SJSA1 (cell line): Measurements from ENCODE around the gene C6orf136. TPM values are rescaled to one million over a fixed set of nuclear protein-coding genes. Genes with fewer than 3 reads are reported as not detected.
A peak's percentile ranks its signal among the peaks of the same experiment; 100 is the strongest.

Source experiments
- DNase-seq, 2 experiments: peaks; one replicate each; pipeline ENCODE4 v3.0.0-alpha.2; 2015 to 2020; ENCODE audit warnings: low spot score in 2 of 2, low read depth in 1 of 2
- H3K27ac ChIP-seq: fragments of 250-450 bp; sonication (Bioruptor Pico); 2 replicates; pipeline ENCODE4 v1.5.1; 2020; ENCODE audit warnings: mild to moderate bottlenecking, moderate library complexity
- H3K27me3 ChIP-seq: fragments of 250-450 bp; sonication (Bioruptor Pico); replicated peaks from 2 replicates; pipeline ENCODE4 v1.5.1; 2020; ENCODE audit warnings: mild to moderate bottlenecking, moderate library complexity
- H3K36me3 ChIP-seq: fragments of 250-450 bp; sonication (Bioruptor Pico); 2 replicates; pipeline ENCODE4 v1.5.1; 2020; ENCODE audit warnings: mild to moderate bottlenecking
- H3K4me1 ChIP-seq: fragments of 250-450 bp; sonication (Bioruptor Pico); replicated peaks from 2 replicates; pipeline ENCODE4 v1.6.1; 2021; ENCODE audit warnings: mild to moderate bottlenecking
- H3K4me3 ChIP-seq: fragments of 250-450 bp; sonication (Bioruptor Pico); 2 replicates; pipeline ENCODE4 v1.5.1; 2020; ENCODE audit warnings: mild to moderate bottlenecking
- H3K9me3 ChIP-seq: fragments of 250-450 bp; sonication (Bioruptor Pico); replicated peaks from 2 replicates; pipeline ENCODE4 v1.5.1; 2020; ENCODE audit warnings: mild to moderate bottlenecking
- total RNA-seq: library from RNA; depleted of rRNA; stranded (reverse); fragments of >200 nt; shearing (Covaris generic); gene quantifications from 2 replicates; pipeline ENCODE4 v1.2.3, GENCODE V29; 2014

C6orf136 gene
- total RNA-seq, 1 experiment from 2014 or later: 4.9 TPM

DNA sequence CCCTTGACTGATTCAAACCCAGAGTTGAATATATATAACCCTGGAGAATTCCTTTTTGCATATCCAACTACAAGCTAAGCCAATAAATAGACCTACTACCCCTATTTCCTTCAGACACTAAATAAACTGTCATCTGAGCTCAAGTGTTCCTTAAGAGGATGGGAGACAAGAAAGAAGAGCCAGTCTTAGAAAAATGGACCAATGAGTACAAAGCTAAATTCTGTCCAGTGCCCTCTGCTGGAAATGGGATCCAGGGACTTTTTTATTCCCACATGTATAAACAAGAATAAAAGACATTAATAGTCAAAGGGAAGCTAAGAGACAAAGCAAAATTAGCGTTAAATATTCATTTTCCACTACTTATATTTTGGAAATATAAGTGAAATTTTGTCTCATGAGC, 34.7 kb upstream of the C6orf136 start:
- Histone ChIP-seq H3K4me3 (no peak overlapping the region), H3K27ac (no peak overlapping the region), H3K27me3 (no peaks in the 10 kb centered on the region), H3K4me1 (peaks cover 38% of the 10 kb centered on the region), H3K9me3 (no peaks in the 10 kb centered on the region), H3K36me3 (peaks cover 86% of the 10 kb centered on the region)
- peak in 1 of 2 experiments; percentile 31 for DNase-seq

- no peaks in the 10 kb centered on the region for H3K9me3 ChIP-seq
- H3K4me1 ChIP-seq: peaks cover 38% of the 10 kb centered on the region
- no peak overlapping the region for H3K4me3 ChIP-seq
- H3K27me3 ChIP-seq: no peaks in the 10 kb centered on the region
- no peak overlapping the region for H3K27ac ChIP-seq
- peaks cover 80% of the 10 kb centered on the region for H3K36me3 ChIP-seq
- no peak for DNase-seq
Measured at GRCh38 chr6:30612687-30613248, 34.2 kb upstream of the C6orf136 start.

DNA sequence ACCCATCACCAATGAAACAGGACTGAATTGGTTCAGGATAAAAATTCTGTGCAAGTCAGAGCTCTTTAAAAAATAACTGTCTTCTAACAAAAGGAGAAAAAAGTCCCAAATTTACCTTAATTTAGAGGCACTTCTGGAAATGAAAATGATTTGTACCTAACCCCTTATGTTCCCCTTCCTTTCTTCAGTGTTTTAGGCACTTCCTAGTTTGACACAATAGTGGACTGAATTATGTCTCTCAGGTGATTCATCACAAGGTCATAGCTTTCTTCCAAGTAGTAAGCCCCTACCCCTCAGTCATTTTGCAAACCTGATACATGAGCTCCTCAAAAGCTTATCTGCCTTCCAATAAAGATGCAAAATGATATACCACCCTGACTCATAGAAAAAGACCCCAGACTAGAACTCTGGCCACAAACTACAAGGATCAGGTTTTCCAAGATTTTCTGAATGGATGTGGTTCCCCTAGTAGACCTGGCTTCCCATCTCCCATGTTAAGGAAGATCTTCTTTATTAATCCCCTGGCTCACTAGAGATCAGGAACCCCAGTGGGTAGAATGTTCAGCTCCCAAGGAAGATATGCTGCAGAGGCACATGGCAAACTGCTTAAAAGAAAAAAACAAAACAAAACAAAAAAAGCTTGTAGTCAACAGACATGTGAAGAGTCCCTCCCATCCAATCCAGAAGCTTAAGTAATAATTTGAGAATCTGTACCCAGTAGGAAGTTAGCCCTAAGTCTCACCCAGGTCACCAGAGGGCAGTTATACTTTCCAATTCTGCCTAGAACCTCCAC, 33.5 kb upstream of the C6orf136 start:
- Histone ChIP-seq H3K36me3 (peaks cover 73% of the 10 kb centered on the region), H3K27me3 (no peaks in the 10 kb centered on the region), H3K9me3 (no peaks in the 10 kb centered on the region), H3K4me1 (peaks cover 38% of the 10 kb centered on the region), H3K4me3 (no peak overlapping the region), H3K27ac (no peak overlapping the region)
- no peak for DNase-seq

GRCh38 chr6:30614044-30614842, 32.7 kb upstream of the C6orf136 start:
- no peak for DNase-seq
- Histone ChIP-seq H3K4me1 (peaks cover 42% of the 10 kb centered on the region), H3K27me3 (no peaks in the 10 kb centered on the region)

DNA sequence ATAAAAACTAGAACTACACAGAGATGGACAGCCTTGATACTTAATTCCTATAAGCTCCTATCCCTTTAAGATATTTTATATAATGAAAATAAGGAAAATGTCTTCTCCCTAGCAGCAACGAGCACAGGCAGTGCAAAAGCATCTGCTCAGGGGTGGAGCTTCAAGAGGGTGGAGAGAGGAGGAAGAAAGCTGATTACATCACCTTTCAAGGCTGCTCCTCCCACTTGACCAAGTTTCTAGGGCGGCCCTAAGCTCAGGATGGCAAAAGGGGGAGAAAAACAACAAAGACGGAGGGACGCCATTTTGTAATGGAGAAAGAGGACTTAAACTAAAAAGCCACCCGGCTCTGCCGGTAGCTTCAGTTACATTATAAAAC, 32.1 kb upstream of the C6orf136 start:
- peaks cover 69% of the 10 kb centered on the region for H3K36me3 ChIP-seq
- peak overlapping the region; percentile 57 for H3K4me3 ChIP-seq
- DNase-seq: peak; percentile 93 to 96
- peak overlapping the region; percentile 89 for H3K27ac ChIP-seq
- peaks cover 42% of the 10 kb centered on the region for H3K4me1 ChIP-seq
- no peaks in the 10 kb centered on the region for H3K9me3 ChIP-seq
- H3K27me3 ChIP-seq: no peaks in the 10 kb centered on the region

More at GRCh38 chr6:30614044-30614842, 32.7 kb upstream of the C6orf136 start:
- peak overlapping the region; percentile 3; the same call in 1 of the 2 replicates for H3K27ac ChIP-seq
- H3K9me3 ChIP-seq: no peaks in the 10 kb centered on the region
- H3K36me3 ChIP-seq: peaks cover 69% of the 10 kb centered on the region
- peak overlapping the region; percentile 57 for H3K4me3 ChIP-seq

GRCh38 chr6:30615219-30615957, 31.5 kb upstream of the C6orf136 start:
- Histone ChIP-seq H3K36me3 (peaks cover 65% of the 10 kb centered on the region), H3K27me3 (no peaks in the 10 kb centered on the region), H3K4me1 (peaks cover 42% of the 10 kb centered on the region), H3K9me3 (no peaks in the 10 kb centered on the region), H3K4me3 (peak overlapping the region; percentile 57), H3K27ac (peak overlapping the region; percentile 89)
- DNase-seq: peak in 1 of 2 experiments; percentile 66

DNA sequence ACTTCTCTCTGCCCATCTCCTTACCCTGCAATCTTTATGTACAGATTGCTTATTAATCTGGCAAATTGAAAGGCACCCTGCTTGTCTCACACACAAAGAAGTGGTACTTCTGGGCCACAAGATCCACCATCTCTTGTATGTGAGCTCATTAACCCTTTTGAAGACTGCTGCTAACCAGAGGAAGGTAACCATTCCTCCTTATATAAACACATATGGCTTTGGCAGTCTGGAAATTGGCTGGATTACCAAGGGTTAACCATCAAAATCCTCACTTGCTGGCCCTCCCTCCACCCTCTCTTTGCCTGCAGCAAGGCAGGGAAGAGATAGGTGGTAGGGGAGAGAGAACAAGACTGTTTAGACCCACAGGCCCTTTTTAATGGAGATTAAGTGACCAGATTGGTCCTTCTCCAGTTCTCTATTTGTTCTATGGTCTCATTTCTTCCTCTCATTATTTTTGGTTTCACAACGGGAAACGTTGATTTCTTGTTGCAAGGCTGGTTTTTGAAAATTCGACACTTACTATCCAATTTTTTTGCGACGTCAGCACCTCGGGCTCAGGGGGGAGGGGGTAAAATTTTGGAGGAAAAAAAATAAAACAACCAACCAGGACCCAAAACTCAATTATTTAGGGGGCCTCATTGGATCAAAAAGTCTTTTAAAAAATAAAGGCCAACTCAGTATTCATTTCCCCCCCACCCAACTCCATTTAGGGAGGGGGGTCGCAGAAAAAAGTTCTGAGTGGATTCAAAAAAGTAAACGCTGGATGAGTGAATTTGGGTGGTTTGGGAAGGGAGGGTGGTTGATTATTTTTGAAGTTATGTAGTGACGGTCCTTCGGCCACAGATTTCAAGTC, 30.7 kb upstream of the C6orf136 start:
- no peaks in the 10 kb centered on the region for H3K9me3 ChIP-seq
- peaks cover 65% of the 10 kb centered on the region for H3K36me3 ChIP-seq
- H3K27ac ChIP-seq: peak overlapping the region; percentile 89
- H3K27me3 ChIP-seq: no peaks in the 10 kb centered on the region
- peaks cover 40% of the 10 kb centered on the region for H3K4me1 ChIP-seq
- DNase-seq: peak in 1 of 2 experiments; percentile 60
- H3K4me3 ChIP-seq: peak overlapping the region; percentile 57

- H3K9me3 ChIP-seq: no peaks in the 10 kb centered on the region
- H3K27ac ChIP-seq: peak within 1 kb of the TSS; percentile 99
- H3K4me1 ChIP-seq: peaks cover 34% of the 10 kb centered on the region
- H3K27me3 ChIP-seq: no peaks in the 10 kb centered on the region
- peak; percentile 100 for DNase-seq
- H3K36me3 ChIP-seq: peaks cover 62% of the 10 kb centered on the region
- peak within 1 kb of the TSS; percentile 57 for H3K4me3 ChIP-seq
Measured at GRCh38 chr6:30616811-30617564, 29.9 kb upstream of the C6orf136 start, which contains the start of gene PPP1R10. Gene PPP1R10, minus strand, starts transcription at chr6:30617243. Its CDS starts 7,299 bp downstream, at chr6:30609944.

DNA sequence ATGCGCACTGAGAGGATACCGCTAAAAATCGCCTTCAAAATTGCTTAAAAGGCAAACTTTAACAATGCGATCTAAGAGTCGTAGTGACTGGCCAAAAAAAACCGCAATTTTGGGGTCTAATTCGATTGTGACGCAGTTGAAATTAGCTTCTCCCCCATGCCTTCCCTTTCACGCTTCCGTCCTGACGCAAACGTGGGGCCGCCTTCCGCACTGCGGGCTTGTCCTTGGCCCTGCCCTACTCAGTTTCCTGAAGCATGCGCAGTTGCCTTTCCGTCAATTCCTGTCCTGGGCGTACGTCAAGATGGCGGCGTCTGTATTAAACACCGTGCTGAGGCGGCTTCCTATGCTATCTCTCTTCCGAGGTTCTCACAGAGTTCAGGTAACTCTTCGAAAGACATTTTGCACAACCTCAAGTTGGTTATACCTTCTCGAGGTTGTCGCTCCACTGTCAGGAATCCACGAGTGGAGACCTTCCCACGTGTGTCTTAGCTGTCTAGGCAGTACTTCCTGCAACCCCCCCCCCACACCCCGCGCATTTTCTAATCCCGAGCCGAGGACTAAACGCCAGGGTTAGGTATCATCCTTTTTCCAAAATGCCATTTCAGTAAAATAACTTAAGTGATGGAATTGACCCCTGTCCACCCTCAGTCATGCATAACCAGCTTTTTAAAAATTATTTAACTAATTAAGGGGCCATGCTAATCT, 29.2 kb upstream of the C6orf136 start, which contains the start of gene MRPS18B:
Gene MRPS18B (plus strand): TSS at position 276 of the 705 bp plus-strand sequence. CDS start 26 bp downstream, at position 302.
- H3K9me3 ChIP-seq: no peaks in the 10 kb centered on the region
- no peaks in the 10 kb centered on the region for H3K27me3 ChIP-seq
- peaks cover 29% of the 10 kb centered on the region for H3K4me1 ChIP-seq
- DNase-seq: peak; percentile 97 to 99
- peaks cover 67% of the 10 kb centered on the region for H3K36me3 ChIP-seq
- peak within 1 kb of the TSS; percentile 57 for H3K4me3 ChIP-seq
- peak within 1 kb of the TSS; percentile 99 for H3K27ac ChIP-seq

DNA sequence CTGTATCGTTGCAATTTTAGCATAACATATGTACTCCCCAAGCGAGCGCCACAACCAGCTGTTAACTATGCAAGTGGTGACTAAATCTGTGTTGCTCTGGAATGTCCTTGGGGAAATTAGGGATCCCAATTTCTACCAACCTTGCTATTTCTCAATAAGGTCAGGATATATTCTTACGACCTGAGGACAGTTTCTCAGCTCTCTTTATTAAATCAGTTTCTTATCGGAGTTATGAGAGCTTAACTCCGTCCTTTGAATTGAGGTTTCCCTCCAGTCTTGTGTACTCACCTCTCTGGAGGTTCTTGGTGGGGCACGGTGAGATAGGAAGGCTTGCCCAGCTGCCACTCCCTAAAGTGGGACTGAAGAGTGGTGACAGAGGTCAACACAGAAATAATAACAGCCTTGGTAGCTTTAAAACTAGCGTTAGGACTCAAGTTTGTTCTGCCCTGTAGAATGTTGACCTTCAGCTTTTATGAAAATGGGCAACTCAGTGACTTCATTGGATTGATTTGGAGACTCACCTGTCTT, 28.6 kb upstream of the C6orf136 start:
- Histone ChIP-seq H3K9me3 (no peaks in the 10 kb centered on the region), H3K4me3 (peak overlapping the region; percentile 57), H3K36me3 (peaks cover 65% of the 10 kb centered on the region), H3K27me3 (no peaks in the 10 kb centered on the region), H3K27ac (peak overlapping the region; percentile 99), H3K4me1 (peaks cover 23% of the 10 kb centered on the region)
- DNase-seq: peak in 1 of 2 experiments; percentile 24

GRCh38 chr6:30619561-30619960, 27.4 kb upstream of the C6orf136 start:
- Histone ChIP-seq H3K36me3 (peaks cover 58% of the 10 kb centered on the region), H3K27me3 (no peaks in the 10 kb centered on the region), H3K9me3 (no peaks in the 10 kb centered on the region), H3K27ac (no peak overlapping the region), H3K4me3 (no peak overlapping the region), H3K4me1 (peaks cover 14% of the 10 kb centered on the region)
- DNase-seq: no peak
